Osteocyte (in vitro differentiated cells): ENCODE data around the gene SPTB. TPM values are rescaled to one million over a fixed set of nuclear protein-coding genes. Genes with fewer than 3 reads are reported as not detected.
A peak's percentile ranks its signal among the peaks of the same experiment; 100 is the strongest.

Experiments
- DNase-seq: peaks from one replicate; pipeline ENCODE4 v3.0.0; 2021; ENCODE audit warnings: mixed read lengths; ENCODE audit not compliant: unreplicated experiment; ENCODE audit errors: extremely low spot score
- H3K27ac Mint-ChIP-seq: one replicate; pipeline ENCODE4 v1.8.0; 2021; ENCODE audit warnings: mild to moderate bottlenecking, mixed read lengths; ENCODE audit not compliant: unreplicated experiment
- H3K27me3 Mint-ChIP-seq: one replicate; pipeline ENCODE4 v1.8.0; 2021; ENCODE audit warnings: mixed read lengths; ENCODE audit not compliant: unreplicated experiment
- H3K36me3 Mint-ChIP-seq: one replicate; pipeline ENCODE4 v1.8.0; 2021; ENCODE audit warnings: mixed read lengths; ENCODE audit not compliant: unreplicated experiment
- H3K4me1 Mint-ChIP-seq: one replicate; pipeline ENCODE4 v1.8.0; 2021; ENCODE audit warnings: mixed read lengths; ENCODE audit not compliant: unreplicated experiment
- H3K4me3 Mint-ChIP-seq: one replicate; pipeline ENCODE4 v1.8.0; 2021; ENCODE audit warnings: mild to moderate bottlenecking, moderate library complexity, mixed read lengths; ENCODE audit not compliant: unreplicated experiment
- H3K9me3 Mint-ChIP-seq: one replicate; pipeline ENCODE4 v1.8.0; 2021; ENCODE audit warnings: mixed read lengths; ENCODE audit not compliant: unreplicated experiment
- total RNA-seq: library from RNA; stranded (reverse); gene quantifications from 2 replicates; pipeline ENCODE4 v1.2.1, GENCODE V29; 2021
- TF ChIP-seq, protein P1 (sequence below): fragments of 200-600 bp; sonication (generic); IDR thresholded peaks from 2 replicates; pipeline ENCODE4 v1.5.0; 2021; ENCODE audit warnings: antibody characterized with exemption, mild to moderate bottlenecking, moderate library complexity

SPTB gene
- total RNA-seq, 1 donor from 2014 or later = 0.35 TPM

DNA sequence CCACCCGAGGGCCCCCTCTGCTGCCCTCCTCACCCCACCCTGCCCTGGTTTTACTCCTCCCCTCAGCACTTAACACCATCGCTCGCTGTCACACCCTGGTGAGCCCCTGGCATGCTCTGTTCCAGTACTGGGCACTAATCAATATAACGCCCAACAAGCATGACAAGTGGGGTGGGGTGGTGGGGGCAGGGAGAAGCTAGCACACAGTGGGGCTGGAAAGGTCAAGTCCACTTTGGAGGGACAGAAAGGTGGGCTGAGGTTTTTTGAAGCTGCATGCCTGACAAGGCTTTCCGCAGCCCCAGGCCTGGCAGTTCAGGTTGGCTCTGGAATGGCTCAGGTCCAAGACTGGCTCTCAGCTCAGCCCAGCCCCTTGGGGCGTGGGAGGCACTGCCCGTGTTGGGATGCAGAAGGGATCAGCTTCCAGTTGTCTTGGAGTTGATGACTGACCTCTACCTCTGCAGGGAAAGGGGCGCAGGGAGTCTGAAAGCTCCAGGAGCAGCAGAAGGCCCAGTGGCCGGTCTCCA, 141.4 kb downstream of the SPTB start:
- DNase-seq = no peak
- H3K4me3 Mint-ChIP-seq = no peak overlapping the region
- H3K27ac Mint-ChIP-seq = no peak overlapping the region

DNA sequence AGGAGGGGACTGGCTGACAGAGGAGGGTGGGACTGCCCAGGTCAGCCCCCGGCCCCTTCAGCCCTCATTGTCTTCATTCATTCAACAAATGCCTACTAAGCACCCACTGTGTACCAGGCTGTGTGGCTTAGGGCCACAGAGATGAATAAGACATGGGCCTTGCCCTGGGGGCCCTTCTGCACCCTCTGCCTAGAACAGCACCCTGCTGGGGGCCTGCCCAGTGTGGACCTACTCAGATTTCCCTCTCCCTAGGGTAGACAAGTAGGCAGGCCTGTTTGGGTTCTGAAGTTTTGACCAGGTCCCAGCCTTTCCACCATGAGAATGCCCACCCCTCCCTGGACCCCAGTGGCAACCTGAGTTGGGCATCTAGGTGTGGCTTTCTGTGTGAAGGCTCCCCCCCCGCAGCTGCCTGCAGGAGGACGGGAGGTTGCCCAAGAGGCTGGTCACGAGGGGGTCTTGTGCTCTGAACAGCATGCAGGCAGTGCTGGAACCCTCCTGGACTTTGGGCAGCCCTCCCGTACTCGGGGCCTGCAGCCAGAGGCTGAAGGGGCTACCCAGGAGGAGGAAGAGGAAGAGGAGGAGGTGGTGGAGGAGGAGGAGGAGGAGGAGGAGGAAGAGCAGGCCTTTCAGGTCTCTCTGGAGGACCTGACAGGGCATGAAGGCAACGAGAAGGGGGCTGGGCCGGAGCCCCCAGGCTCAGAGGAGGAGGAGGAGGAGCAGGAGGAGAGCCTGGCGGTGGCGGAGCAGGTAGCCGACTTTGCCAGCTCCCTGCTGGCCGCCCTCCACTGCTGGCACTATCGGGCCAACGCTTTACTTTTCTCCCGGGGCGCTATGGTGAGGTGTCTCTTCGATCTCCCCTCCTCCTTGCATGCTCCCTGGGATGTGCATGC, 142.1 kb downstream of the SPTB start:
- H3K27me3 Mint-ChIP-seq = no peaks in the 10 kb centered on the region
- TF ChIP-seq, protein P1, sequence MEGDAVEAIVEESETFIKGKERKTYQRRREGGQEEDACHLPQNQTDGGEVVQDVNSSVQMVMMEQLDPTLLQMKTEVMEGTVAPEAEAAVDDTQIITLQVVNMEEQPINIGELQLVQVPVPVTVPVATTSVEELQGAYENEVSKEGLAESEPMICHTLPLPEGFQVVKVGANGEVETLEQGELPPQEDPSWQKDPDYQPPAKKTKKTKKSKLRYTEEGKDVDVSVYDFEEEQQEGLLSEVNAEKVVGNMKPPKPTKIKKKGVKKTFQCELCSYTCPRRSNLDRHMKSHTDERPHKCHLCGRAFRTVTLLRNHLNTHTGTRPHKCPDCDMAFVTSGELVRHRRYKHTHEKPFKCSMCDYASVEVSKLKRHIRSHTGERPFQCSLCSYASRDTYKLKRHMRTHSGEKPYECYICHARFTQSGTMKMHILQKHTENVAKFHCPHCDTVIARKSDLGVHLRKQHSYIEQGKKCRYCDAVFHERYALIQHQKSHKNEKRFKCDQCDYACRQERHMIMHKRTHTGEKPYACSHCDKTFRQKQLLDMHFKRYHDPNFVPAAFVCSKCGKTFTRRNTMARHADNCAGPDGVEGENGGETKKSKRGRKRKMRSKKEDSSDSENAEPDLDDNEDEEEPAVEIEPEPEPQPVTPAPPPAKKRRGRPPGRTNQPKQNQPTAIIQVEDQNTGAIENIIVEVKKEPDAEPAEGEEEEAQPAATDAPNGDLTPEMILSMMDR = no peak
- peaks cover 46% of the 10 kb centered on the region for H3K36me3 Mint-ChIP-seq
- H3K4me3 Mint-ChIP-seq = no peak overlapping the region
- H3K9me3 Mint-ChIP-seq = no peaks in the 10 kb centered on the region
- H3K27ac Mint-ChIP-seq = no peak overlapping the region
- no peak for DNase-seq
- H3K4me1 Mint-ChIP-seq = peaks cover 10% of the 10 kb centered on the region

More for the DNA sequence above, 141.4 kb downstream of the SPTB start:
- TF ChIP-seq, protein P1 = no peak
- no peaks in the 10 kb centered on the region for H3K27me3 Mint-ChIP-seq
- peaks cover 10% of the 10 kb centered on the region for H3K4me1 Mint-ChIP-seq
- no peaks in the 10 kb centered on the region for H3K9me3 Mint-ChIP-seq
- peaks cover 45% of the 10 kb centered on the region for H3K36me3 Mint-ChIP-seq

DNA sequence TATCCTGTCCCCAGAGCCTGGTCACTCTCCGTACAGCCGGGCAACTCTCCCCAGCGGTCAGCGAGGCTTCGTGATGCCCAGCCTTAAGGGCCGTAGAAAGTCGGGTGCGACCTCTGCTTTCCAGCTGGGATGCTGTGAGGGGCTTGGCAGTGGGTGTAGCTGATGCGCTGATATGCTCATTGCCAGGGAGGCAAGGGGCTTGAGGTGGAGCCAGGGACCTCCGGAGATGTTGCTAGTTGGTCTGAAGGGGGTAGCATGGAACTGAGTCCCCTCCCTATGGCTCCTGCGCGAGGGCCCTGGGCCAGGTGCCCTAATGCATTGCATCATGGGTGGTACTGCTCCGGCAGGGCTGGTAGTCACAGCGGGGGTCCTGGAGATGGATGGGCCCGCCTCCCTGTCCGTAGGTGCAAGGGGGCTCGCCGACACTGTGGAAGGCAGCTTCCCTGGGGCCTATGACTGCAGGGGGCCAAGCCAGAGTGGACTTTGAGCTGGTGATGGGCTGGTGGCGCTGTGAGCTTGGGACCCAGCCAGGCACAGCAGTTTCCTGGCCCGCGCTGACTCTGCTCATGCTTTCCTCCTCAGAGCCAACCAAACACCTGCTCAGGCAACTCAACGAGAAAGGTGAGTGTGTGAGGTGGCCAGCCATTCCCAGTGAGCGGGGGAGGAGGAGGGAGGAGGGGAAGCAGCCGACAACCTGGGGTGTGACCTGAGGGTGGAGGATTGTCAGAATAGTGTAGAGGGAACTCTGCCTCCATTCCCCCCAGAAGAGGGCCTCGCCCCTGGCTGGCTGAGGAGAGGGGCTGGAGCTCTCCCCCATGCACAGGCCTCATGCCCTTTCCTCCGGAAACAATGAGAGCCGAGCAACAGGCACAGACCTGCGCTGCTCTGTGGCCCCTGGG, 143.2 kb downstream of the SPTB start:
- no peak for DNase-seq
- Mint-ChIP-seq H3K36me3 (peaks cover 38% of the 10 kb centered on the region), H3K4me3 (no peak overlapping the region), H3K9me3 (no peaks in the 10 kb centered on the region), H3K4me1 (peaks cover 10% of the 10 kb centered on the region), H3K27me3 (no peaks in the 10 kb centered on the region), H3K27ac (no peak overlapping the region)
- TF ChIP-seq, protein P1 = no peak

DNA sequence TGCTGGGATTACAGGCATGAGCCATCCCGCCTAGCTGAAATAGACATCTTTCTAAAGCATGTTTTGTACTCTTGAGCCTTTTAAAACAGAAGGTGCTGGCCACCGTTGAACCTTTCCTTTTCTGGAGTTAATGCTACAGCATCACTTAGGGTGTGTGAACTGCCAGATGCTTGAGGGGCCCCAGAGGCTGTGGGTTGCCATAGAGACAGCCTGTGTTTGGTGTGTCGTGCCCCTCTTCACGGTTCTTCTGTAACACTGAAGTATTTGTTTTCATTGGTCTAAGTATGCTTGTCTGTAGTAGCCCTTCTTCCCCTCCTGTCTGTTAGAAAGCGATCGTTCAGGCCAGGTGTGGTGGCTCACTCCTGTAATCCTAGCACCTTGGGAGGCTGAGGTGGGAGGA, 144.7 kb downstream of the SPTB start:
- no peaks in the 10 kb centered on the region for H3K27me3 Mint-ChIP-seq
- peaks cover 37% of the 10 kb centered on the region for H3K36me3 Mint-ChIP-seq
- no peak overlapping the region for H3K4me3 Mint-ChIP-seq
- no peaks in the 10 kb centered on the region for H3K9me3 Mint-ChIP-seq
- peaks cover 10% of the 10 kb centered on the region for H3K4me1 Mint-ChIP-seq
- TF ChIP-seq, protein P1 = no peak
- peak overlapping the region; percentile 38 for H3K27ac Mint-ChIP-seq
- DNase-seq = no peak
